Measurements from ENCODE around the gene QPCTL. TPM values are rescaled to one million over a fixed set of nuclear protein-coding genes. Genes with fewer than 3 reads are reported as not detected.

QPCTL gene
- polyA plus RNA-seq, 4 donors = 4.1 to 8.7 (median 5.5) TPM

DNA sequence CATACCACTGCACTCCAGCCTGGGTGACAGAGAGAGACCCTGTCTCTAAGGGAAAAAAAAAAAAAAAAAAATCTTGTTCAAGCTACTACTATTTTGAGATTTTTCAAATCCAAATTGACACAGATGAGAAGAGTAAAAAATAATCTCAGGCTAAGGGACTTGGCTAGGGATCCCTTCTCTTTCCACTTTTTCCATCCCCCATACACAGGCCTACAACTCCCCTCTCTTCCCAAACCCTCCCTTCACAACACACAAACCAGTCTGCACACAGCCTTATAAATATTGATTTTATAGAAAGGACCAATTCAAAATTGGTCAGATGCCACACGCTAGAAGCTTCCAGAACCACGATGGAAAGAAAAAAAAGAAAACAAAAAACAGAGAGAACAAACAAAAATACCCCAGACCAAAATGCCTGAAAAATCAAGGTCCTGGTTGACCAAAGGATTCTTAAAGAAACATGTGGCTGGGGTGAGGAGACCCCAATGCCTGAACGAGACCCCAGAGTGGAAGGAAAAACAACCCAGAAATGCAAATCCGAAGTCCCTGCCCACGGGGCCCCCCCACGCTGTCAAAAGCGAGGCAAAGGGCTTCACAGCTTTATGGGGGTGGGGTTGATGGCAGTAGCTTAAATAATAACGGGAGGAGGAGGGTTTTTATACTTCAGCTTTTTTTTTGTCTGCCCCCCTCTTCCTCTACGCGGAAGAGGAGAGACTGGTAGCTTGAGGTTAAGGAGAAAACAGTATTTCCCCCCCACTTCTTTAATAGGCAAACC, 18.1 kb downstream of the QPCTL start:
- no peak for FAIRE-seq
- Histone ChIP-seq H3K4me1 (ENCODE audit: control insufficient read depth in 3 of 3, insufficient read depth in 2 of 3, low read depth in 1 of 3, low read length in 2 of 3) (no peaks in the 10 kb centered on the region), H3K27me3 (ENCODE audit: control insufficient read depth in 3 of 3, insufficient read depth in 3 of 3, low read length in 3 of 3) (no peaks in the 10 kb centered on the region), H3K4me3 (ENCODE audit: low read depth in 1 of 3, low read length in 3 of 3) (no peak overlapping the region), H3K36me3 (ENCODE audit: control insufficient read depth in 3 of 3, insufficient read depth in 2 of 3, low read depth in 1 of 3, low read length in 3 of 3) (peaks cover 7 to 39% (median 9%) of the 10 kb centered on the region in 3 donors), H3K27ac (ENCODE audit: low read depth in 1 of 3, low read length in 2 of 3) (no peak overlapping the region), H3K9me3 (ENCODE audit: control insufficient read depth in 2 of 2, insufficient read depth in 1 of 2, low read depth in 1 of 2, low read length in 1 of 2) (no peaks in the 10 kb centered on the region)
- DNase-seq = no peak
- WGBS, 3 donors = 61 to 77% (median 67%) methylated on average over 10 of the region's 10 CpGs

DNA sequence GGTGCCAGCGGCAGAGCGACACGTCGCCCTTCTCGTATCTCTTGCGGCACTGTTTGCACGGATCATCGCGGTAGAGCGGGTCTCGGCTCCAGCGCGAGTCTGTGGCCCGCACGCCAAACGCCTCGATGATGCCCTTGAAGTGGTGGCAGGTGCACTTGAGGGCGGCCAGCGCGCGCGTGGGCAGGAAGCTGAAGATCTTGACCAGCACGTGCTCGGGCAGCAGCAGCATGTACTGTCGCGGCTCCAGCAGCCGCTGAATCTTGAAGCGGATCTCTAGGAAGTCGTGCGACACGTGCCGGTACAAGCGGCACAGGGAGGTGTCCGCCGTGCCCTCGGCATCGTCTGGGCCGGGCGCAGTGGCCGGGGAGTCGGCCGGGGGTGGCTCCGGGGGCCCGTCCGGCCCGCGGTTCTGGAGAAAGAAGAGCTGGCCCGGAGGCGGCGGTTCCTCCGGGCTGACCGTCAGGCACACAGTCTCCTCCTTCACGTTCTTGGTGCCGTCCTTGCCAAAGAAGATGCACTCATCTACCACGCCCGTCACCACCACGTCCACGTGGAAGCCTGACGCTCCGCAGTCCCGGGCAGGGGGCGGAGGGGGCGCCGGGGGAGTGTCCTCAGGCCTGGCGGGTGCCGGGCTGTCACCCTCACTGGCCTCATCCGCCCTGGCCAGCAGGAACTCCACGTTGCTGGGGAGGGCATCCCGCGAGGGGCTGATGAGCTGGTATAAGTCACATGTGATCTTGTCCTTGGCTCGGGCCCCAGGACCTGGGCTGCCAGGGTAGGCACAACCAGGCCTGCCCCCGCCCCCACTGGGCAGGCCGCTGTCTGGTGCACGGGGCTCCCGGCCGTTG, 19.6 kb downstream of the QPCTL start:
- FAIRE-seq (no peak), DNase-seq (no peak)
- Histone ChIP-seq H3K27ac (ENCODE audit: low read depth in 1 of 3, low read length in 2 of 3) (no peak overlapping the region), H3K36me3 (ENCODE audit: control insufficient read depth in 3 of 3, insufficient read depth in 2 of 3, low read depth in 1 of 3, low read length in 3 of 3) (peaks cover 7 to 37% (median 9%) of the 10 kb centered on the region in 3 donors), H3K27me3 (ENCODE audit: control insufficient read depth in 3 of 3, insufficient read depth in 3 of 3, low read length in 3 of 3) (no peaks in the 10 kb centered on the region), H3K4me3 (ENCODE audit: low read depth in 1 of 3, low read length in 3 of 3) (no peak overlapping the region), H3K9me3 (ENCODE audit: control insufficient read depth in 2 of 2, insufficient read depth in 1 of 2, low read depth in 1 of 2, low read length in 1 of 2) (no peaks in the 10 kb centered on the region), H3K4me1 (ENCODE audit: control insufficient read depth in 3 of 3, insufficient read depth in 2 of 3, low read depth in 1 of 3, low read length in 2 of 3) (peaks cover 0 to 6% (median 0%) of the 10 kb centered on the region in 3 donors)
- WGBS, 3 donors = 94 to 96% (median 94%) methylated on average over 62 to 76 of the region's 76 CpGs

GRCh38 chr19:45712699-45713067, 20.2 kb downstream of the QPCTL start:
- H3K27me3 ChIP-seq (ENCODE audit: control insufficient read depth in 3 of 3, insufficient read depth in 3 of 3, low read length in 3 of 3) = no peaks in the 10 kb centered on the region
- FAIRE-seq (no peak), DNase-seq (no peak)
- no peaks in the 10 kb centered on the region for H3K9me3 ChIP-seq (ENCODE audit: control insufficient read depth in 2 of 2, insufficient read depth in 1 of 2, low read depth in 1 of 2, low read length in 1 of 2)
- H3K36me3 ChIP-seq (ENCODE audit: control insufficient read depth in 3 of 3, insufficient read depth in 2 of 3, low read depth in 1 of 3, low read length in 3 of 3) = peaks cover 7 to 37% (median 9%) of the 10 kb centered on the region in 3 donors
- peaks cover 0 to 6% (median 0%) of the 10 kb centered on the region in 3 donors for H3K4me1 ChIP-seq (ENCODE audit: control insufficient read depth in 3 of 3, insufficient read depth in 2 of 3, low read depth in 1 of 3, low read length in 2 of 3)
- no peak overlapping the region for H3K4me3 ChIP-seq (ENCODE audit: low read depth in 1 of 3, low read length in 3 of 3)
- 94% methylated on average over 5 to 25 of the region's 25 CpGs for WGBS, 3 donors
- H3K27ac ChIP-seq (ENCODE audit: low read depth in 1 of 3, low read length in 2 of 3) = no peak overlapping the region

GRCh38 chr19:45713141-45713540, 20.7 kb downstream of the QPCTL start:
- Histone ChIP-seq H3K4me3 (ENCODE audit: low read depth in 1 of 3, low read length in 3 of 3) (no peak overlapping the region), H3K36me3 (ENCODE audit: control insufficient read depth in 3 of 3, insufficient read depth in 2 of 3, low read depth in 1 of 3, low read length in 3 of 3) (peaks cover 7 to 35% (median 9%) of the 10 kb centered on the region in 3 donors), H3K9me3 (ENCODE audit: control insufficient read depth in 2 of 2, insufficient read depth in 1 of 2, low read depth in 1 of 2, low read length in 1 of 2) (no peaks in the 10 kb centered on the region), H3K27me3 (ENCODE audit: control insufficient read depth in 3 of 3, insufficient read depth in 3 of 3, low read length in 3 of 3) (no peaks in the 10 kb centered on the region), H3K4me1 (ENCODE audit: control insufficient read depth in 3 of 3, insufficient read depth in 2 of 3, low read depth in 1 of 3, low read length in 2 of 3) (peaks cover 2 to 10% (median 4%) of the 10 kb centered on the region in 3 donors), H3K27ac (ENCODE audit: low read depth in 1 of 3, low read length in 2 of 3) (no peak overlapping the region)
- 87 to 92% (median 89%) methylated on average over 14 to 15 of the region's 15 CpGs for WGBS, 3 donors
- DNase-seq (no peak), FAIRE-seq (no peak)

DNA sequence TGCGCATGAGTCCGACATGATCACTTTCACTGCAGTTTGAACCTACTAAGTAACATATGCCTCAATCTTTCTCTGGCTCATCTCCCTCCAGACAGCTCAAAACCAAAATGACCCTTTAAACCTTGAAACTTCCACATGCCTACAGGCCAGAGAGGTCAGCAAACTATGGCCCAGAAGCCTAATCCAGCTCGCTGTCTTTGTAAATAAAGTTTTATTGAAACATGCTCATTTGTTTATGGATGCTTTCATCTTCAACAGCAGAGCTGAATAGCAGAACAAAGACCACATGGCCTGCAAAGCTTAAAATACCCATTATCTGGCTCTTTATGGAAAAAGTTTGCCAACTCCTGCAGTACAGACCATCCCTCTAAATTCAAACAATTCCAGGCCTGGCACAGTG, 22.7 kb downstream of the QPCTL start:
- Histone ChIP-seq H3K27ac (ENCODE audit: low read depth in 1 of 3, low read length in 2 of 3) (no peak overlapping the region), H3K36me3 (ENCODE audit: control insufficient read depth in 3 of 3, insufficient read depth in 2 of 3, low read depth in 1 of 3, low read length in 3 of 3) (peaks cover 7 to 37% (median 9%) of the 10 kb centered on the region in 3 donors), H3K4me3 (ENCODE audit: low read depth in 1 of 3, low read length in 3 of 3) (no peak overlapping the region), H3K4me1 (ENCODE audit: control insufficient read depth in 3 of 3, insufficient read depth in 2 of 3, low read depth in 1 of 3, low read length in 2 of 3) (peaks cover 3 to 15% (median 4%) of the 10 kb centered on the region in 3 donors), H3K9me3 (ENCODE audit: control insufficient read depth in 2 of 2, insufficient read depth in 1 of 2, low read depth in 1 of 2, low read length in 1 of 2) (no peaks in the 10 kb centered on the region), H3K27me3 (ENCODE audit: control insufficient read depth in 3 of 3, insufficient read depth in 3 of 3, low read length in 3 of 3) (no peaks in the 10 kb centered on the region)
- 84 to 93% (median 90%) methylated on average over 3 of the region's 3 CpGs for WGBS, 3 donors
- no peak for FAIRE-seq
- no peak for DNase-seq

GRCh38 chr19:45716359-45717130, 24.1 kb downstream of the QPCTL start:
- H3K4me3 ChIP-seq (ENCODE audit: low read depth in 1 of 3, low read length in 3 of 3) = peak overlapping the region; percentile 54 to 71 (median 57)
- H3K36me3 ChIP-seq (ENCODE audit: control insufficient read depth in 3 of 3, insufficient read depth in 2 of 3, low read depth in 1 of 3, low read length in 3 of 3) = peaks cover 5 to 28% (median 9%) of the 10 kb centered on the region in 3 donors
- peak overlapping the region in 2 of 3 donors; percentile 76 to 88 for H3K27ac ChIP-seq (ENCODE audit: low read depth in 1 of 3, low read length in 2 of 3)
- H3K4me1 ChIP-seq (ENCODE audit: control insufficient read depth in 3 of 3, insufficient read depth in 2 of 3, low read depth in 1 of 3, low read length in 2 of 3) = peaks cover 3 to 24% (median 4%) of the 10 kb centered on the region in 3 donors
- no peaks in the 10 kb centered on the region for H3K9me3 ChIP-seq (ENCODE audit: control insufficient read depth in 2 of 2, insufficient read depth in 1 of 2, low read depth in 1 of 2, low read length in 1 of 2)
- DNase-seq (peak; percentile 54 to 74), FAIRE-seq (no peak)
- H3K27me3 ChIP-seq (ENCODE audit: control insufficient read depth in 3 of 3, insufficient read depth in 3 of 3, low read length in 3 of 3) = no peaks in the 10 kb centered on the region
- 1 to 2% (median 2%) methylated on average over 24 of the region's 24 CpGs for WGBS, 3 donors

GRCh38 chr19:45717131-45717982, 24.9 kb downstream of the QPCTL start:
- FAIRE-seq (peak; percentile 62), DNase-seq (peak; percentile 99)
- peaks cover 3 to 24% (median 4%) of the 10 kb centered on the region in 3 donors for H3K4me1 ChIP-seq (ENCODE audit: control insufficient read depth in 3 of 3, insufficient read depth in 2 of 3, low read depth in 1 of 3, low read length in 2 of 3)
- peak overlapping the region; percentile 93 to 96 (median 95) for H3K27ac ChIP-seq (ENCODE audit: low read depth in 1 of 3, low read length in 2 of 3)
- 0% methylated on average over 45 to 51 of the region's 51 CpGs for WGBS, 3 donors
- peaks cover 0 to 28% (median 3%) of the 10 kb centered on the region in 3 donors for H3K36me3 ChIP-seq (ENCODE audit: control insufficient read depth in 3 of 3, insufficient read depth in 2 of 3, low read depth in 1 of 3, low read length in 3 of 3)
- H3K4me3 ChIP-seq (ENCODE audit: low read depth in 1 of 3, low read length in 3 of 3) = peak overlapping the region; percentile 55 to 71 (median 57)
- H3K27me3 ChIP-seq (ENCODE audit: control insufficient read depth in 3 of 3, insufficient read depth in 3 of 3, low read length in 3 of 3) = no peaks in the 10 kb centered on the region
- no peaks in the 10 kb centered on the region for H3K9me3 ChIP-seq (ENCODE audit: control insufficient read depth in 2 of 2, insufficient read depth in 1 of 2, low read depth in 1 of 2, low read length in 1 of 2)
